ENCODE data around the gene PDCD10.

DNA sequence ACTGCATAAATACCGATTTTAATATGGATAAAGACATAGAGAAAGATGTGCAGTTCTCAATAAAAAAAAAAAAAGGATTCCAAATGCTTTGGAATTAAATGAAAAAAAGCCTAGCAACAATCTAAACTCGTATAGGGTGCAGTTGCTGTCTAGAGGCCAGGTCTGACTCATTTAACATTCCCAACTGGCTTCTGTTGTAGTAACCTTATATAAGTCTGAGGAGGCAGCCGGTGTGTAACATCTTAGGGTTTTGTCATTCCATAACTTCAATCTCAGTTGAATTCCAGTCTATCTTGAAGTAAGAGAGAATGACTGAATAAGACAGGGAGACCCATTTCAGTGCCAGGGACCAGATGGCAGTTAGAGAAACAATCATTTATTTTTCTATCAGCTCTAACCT is 6.5 kb downstream of the PDCD10 start:
- TF ChIP-seq FOSL2 (IDR thresholded peaks at IDR 0.05; ENCODE audit: borderline replicate concordance, low read depth) (no peak; the same call in 1 of the 2 replicates), FOXM1 (IDR thresholded peaks at IDR 0.05; ENCODE audit: low read depth) (no peak), SIN3A (IDR thresholded peaks at IDR 0.05; ENCODE audit: borderline replicate concordance, low read depth, low read length) (no peak), GATA2 (CRISPR knock-in tag; IDR thresholded peaks at IDR 0.05) (no peak)
- TF ChIP-seq, protein P1, sequence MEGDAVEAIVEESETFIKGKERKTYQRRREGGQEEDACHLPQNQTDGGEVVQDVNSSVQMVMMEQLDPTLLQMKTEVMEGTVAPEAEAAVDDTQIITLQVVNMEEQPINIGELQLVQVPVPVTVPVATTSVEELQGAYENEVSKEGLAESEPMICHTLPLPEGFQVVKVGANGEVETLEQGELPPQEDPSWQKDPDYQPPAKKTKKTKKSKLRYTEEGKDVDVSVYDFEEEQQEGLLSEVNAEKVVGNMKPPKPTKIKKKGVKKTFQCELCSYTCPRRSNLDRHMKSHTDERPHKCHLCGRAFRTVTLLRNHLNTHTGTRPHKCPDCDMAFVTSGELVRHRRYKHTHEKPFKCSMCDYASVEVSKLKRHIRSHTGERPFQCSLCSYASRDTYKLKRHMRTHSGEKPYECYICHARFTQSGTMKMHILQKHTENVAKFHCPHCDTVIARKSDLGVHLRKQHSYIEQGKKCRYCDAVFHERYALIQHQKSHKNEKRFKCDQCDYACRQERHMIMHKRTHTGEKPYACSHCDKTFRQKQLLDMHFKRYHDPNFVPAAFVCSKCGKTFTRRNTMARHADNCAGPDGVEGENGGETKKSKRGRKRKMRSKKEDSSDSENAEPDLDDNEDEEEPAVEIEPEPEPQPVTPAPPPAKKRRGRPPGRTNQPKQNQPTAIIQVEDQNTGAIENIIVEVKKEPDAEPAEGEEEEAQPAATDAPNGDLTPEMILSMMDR (IDR thresholded peaks at IDR 0.05), result no peak
- TF ChIP-seq, protein P2, sequence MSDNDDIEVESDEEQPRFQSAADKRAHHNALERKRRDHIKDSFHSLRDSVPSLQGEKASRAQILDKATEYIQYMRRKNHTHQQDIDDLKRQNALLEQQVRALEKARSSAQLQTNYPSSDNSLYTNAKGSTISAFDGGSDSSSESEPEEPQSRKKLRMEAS (IDR thresholded peaks at IDR 0.05; ENCODE audit: low read depth), result no peak
